Fibroblast of lung (primary cell): ENCODE data around the gene NR2E1. TPM values are rescaled to one million over a fixed set of nuclear protein-coding genes. Genes with fewer than 3 reads are reported as not detected.

Experiments
- DNase-seq, 2 donors: peaks; one replicate each; pipeline versions ENCODE4 v3.0.0 to v3.0.0-alpha.2; 2010; ENCODE audit warnings: low read depth in 2 of 2
- H2AFZ ChIP-seq: 2 replicates; pipeline ENCODE4 v1.5.1; 2012; ENCODE audit warnings: low read length, control low read depth, inconsistent platforms
- H3K27ac ChIP-seq: 2 replicates; pipeline ENCODE4 v1.5.1; 2011; ENCODE audit warnings: low read length, control low read depth; ENCODE audit not compliant: insufficient read depth
- H3K27me3 ChIP-seq: 2 replicates; pipeline ENCODE4 v1.5.1; 2011; ENCODE audit warnings: mild to moderate bottlenecking, low read length; ENCODE audit not compliant: control insufficient read depth, insufficient read depth
- H3K36me3 ChIP-seq: 2 replicates; pipeline ENCODE4 v1.5.1; 2011; ENCODE audit warnings: low read length; ENCODE audit not compliant: control insufficient read depth, insufficient read depth
- H3K4me1 ChIP-seq: 2 replicates; pipeline ENCODE4 v1.5.1; 2011; ENCODE audit warnings: low read length; ENCODE audit not compliant: control insufficient read depth, insufficient read depth; ENCODE audit errors: extremely low read depth
- H3K4me2 ChIP-seq: 2 replicates; pipeline ENCODE4 v1.5.1; 2011; ENCODE audit warnings: low read length, control low read depth; ENCODE audit not compliant: insufficient read depth; ENCODE audit errors: extremely low read depth
- H3K4me3 ChIP-seq, 4 experiments: fragments of 200-600 bp in 1 of 4; sonication (generic) in 1 of 4; replicated peaks in 1 of 4; 2 replicates each; pipeline ENCODE4 v1.5.1; 2011 to 2016; ENCODE audit warnings: low read length in 4 of 4, low read depth in 3 of 4, mild to moderate bottlenecking in 3 of 4, control low read depth in 2 of 4, inconsistent platforms in 1 of 4, mixed read lengths in 1 of 4; ENCODE audit not compliant: insufficient read depth in 1 of 4; ENCODE audit errors: control extremely low read depth in 1 of 4
- H3K79me2 ChIP-seq: 2 replicates; pipeline ENCODE4 v1.5.1; 2012; ENCODE audit warnings: mild to moderate bottlenecking, low read length, inconsistent platforms; ENCODE audit not compliant: control insufficient read depth, insufficient read depth
- H3K9ac ChIP-seq: 2 replicates; pipeline ENCODE4 v1.5.1; 2011; ENCODE audit warnings: mild to moderate bottlenecking, low read length, control low read depth; ENCODE audit not compliant: insufficient read depth
- H3K9me3 ChIP-seq: 2 replicates; pipeline ENCODE4 v1.5.1; 2012; ENCODE audit warnings: low read depth, low read length; ENCODE audit not compliant: control insufficient read depth, insufficient read depth
- H4K20me1 ChIP-seq: 2 replicates; pipeline ENCODE4 v1.5.1; 2011; ENCODE audit warnings: low read length; ENCODE audit not compliant: control insufficient read depth, insufficient read depth; ENCODE audit errors: extremely low read depth
- CTCF ChIP-seq, 2 donors: IDR thresholded peaks in 1 of 2; conservative IDR thresholded peaks in 1 of 2; 1 replicate in 1 of 2; 2 replicates in 1 of 2; pipeline ENCODE4 v1.5.1; 2011 to 2012; ENCODE audit warnings: low read length in 2 of 2, control low read depth in 1 of 2, inconsistent platforms in 1 of 2, low read depth in 1 of 2, mild to moderate bottlenecking in 1 of 2
- EZH2 ChIP-seq: IDR thresholded peaks from 2 replicates; pipeline ENCODE4 v1.5.1; 2012; ENCODE audit warnings: low read length, control low read depth, mild to moderate bottlenecking; ENCODE audit errors: missing control alignments
- polyA plus RNA-seq, 2 donors: library from polyadenylated mRNA; depleted of rRNA in 1 of 2; stranded (reverse) in 1 of 2; unstranded in 1 of 2; fragments of >200 nt; gene quantifications; 2 replicates each; pipeline ENCODE4 v1.2.1, GENCODE V29; 2011 to 2012; ENCODE audit warnings: missing spikeins in 1 of 2
- total RNA-seq: library from RNA; depleted of rRNA; stranded (reverse); fragments of >200 nt; gene quantifications from 2 replicates; pipeline ENCODE4 v1.2.1, GENCODE V29; 2014

The NR2E1 gene
- total and polyA plus RNA-seq, 2 donors (not counting 1 experiment from before 2014, with no cell fraction given), result not detected

DNA sequence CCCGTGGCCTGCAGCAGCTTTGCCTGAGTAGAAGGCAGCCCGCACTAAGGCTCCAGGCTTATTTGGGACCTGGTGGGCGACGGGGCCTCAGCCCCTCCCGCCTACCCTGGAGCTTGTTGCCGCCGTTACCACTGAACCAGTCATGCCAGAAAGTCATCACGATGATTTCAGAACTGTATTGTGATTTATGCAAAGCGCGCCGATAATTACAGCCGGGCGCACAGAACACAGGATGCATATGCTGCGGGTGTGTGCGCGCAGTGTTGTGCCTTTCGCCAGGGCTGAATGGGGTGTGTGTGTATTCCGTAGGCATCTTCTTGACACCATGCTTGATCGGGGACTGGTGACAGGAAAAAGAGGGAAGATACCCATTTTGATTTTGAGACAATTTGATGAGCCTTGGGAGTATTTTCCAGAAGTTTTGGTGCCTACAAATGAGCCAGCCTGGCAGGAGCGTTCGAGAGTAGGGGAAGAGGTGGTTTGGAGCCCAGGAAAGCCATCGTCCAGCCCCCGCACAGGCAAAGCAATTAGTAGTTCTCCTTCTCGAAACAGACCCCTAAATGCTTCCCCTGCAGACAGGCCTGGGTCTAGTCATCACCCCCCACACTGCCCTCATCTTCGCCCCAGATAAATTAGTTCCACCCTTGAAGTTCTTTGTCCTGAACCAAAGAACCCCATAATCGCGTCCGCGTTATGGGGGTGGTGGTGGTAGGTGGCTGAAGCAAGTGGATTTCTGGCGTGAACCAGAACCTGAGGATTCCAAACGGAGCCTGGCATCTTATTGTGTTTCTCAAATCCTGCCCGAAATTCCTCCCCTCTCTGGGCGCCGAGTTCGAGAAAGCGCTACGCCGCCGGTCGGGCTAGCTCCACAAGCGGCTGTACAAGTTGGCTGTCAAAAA, 1.9 kb upstream of the NR2E1 start:
- H3K4me2 ChIP-seq, result no peak overlapping the region
- no peak overlapping the region for H2AFZ ChIP-seq
- no peaks in the 10 kb centered on the region for H3K4me1 ChIP-seq
- no peaks in the 10 kb centered on the region for H3K79me2 ChIP-seq
- H3K9ac ChIP-seq, result no peak overlapping the region
- no peak for DNase-seq
- H4K20me1 ChIP-seq, result no peaks in the 10 kb centered on the region
- H3K9me3 ChIP-seq, result no peaks in the 10 kb centered on the region
- H3K4me3 ChIP-seq, result no peak overlapping the region
- H3K27ac ChIP-seq, result no peak overlapping the region
- TF ChIP-seq EZH2 (peak; percentile 64), CTCF (conservative IDR thresholded peaks at IDR 0.05 in 1 of 2, IDR thresholded peaks at IDR 0.05 in 1 of 2; ENCODE audit: low read depth in 1 of 2, low read length in 2 of 2) (no peak)
- H3K36me3 ChIP-seq, result no peaks in the 10 kb centered on the region
- peaks cover 88% of the 10 kb centered on the region for H3K27me3 ChIP-seq

DNA sequence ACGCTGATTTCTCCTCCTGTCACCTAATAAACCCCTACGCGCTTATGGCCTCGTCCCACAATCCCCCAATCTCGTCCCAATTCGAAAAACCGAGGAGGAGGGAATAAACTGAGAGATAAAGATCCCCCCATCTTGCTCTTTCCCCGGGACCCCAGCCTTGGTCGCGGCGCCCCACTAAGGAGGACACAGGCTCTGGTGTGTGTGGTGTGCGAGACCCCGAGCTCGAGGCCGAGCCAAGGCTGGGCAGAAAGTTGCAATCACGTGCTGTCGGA, 1.3 kb upstream of the NR2E1 start:
- no peak overlapping the region for H3K9ac ChIP-seq
- peaks cover 92% of the 10 kb centered on the region for H3K27me3 ChIP-seq
- no peaks in the 10 kb centered on the region for H4K20me1 ChIP-seq
- H3K4me2 ChIP-seq, result no peak overlapping the region
- no peaks in the 10 kb centered on the region for H3K36me3 ChIP-seq
- no peaks in the 10 kb centered on the region for H3K79me2 ChIP-seq
- TF ChIP-seq EZH2, result no peak
- TF ChIP-seq CTCF (conservative IDR thresholded peaks at IDR 0.05 in 1 of 2, IDR thresholded peaks at IDR 0.05 in 1 of 2; ENCODE audit: low read depth in 1 of 2, low read length in 2 of 2), result no peak
- no peaks in the 10 kb centered on the region for H3K4me1 ChIP-seq
- DNase-seq, result no peak
- no peaks in the 10 kb centered on the region for H3K9me3 ChIP-seq
- no peak overlapping the region for H2AFZ ChIP-seq
- no peak overlapping the region for H3K27ac ChIP-seq
- no peak overlapping the region for H3K4me3 ChIP-seq

GRCh38 chr6:108164815-108165706, 761 bp upstream of the NR2E1 start:
- Histone ChIP-seq H4K20me1 (no peaks in the 10 kb centered on the region), H3K4me3 (no peak overlapping the region), H3K9ac (no peak overlapping the region), H3K36me3 (no peaks in the 10 kb centered on the region), H3K79me2 (no peaks in the 10 kb centered on the region), H3K27me3 (peaks cover 93% of the 10 kb centered on the region), H3K4me1 (no peaks in the 10 kb centered on the region), H2AFZ (no peak overlapping the region), H3K4me2 (no peak overlapping the region), H3K9me3 (no peaks in the 10 kb centered on the region), H3K27ac (no peak overlapping the region)
- TF ChIP-seq EZH2, result peak; percentile 70
- TF ChIP-seq CTCF (conservative IDR thresholded peaks at IDR 0.05 in 1 of 2, IDR thresholded peaks at IDR 0.05 in 1 of 2; ENCODE audit: low read depth in 1 of 2, low read length in 2 of 2), result no peak
- DNase-seq, result no peak
